ENCODE measurements around the gene ZNF423. TPM values are rescaled to one million over a fixed set of nuclear protein-coding genes. Genes with fewer than 3 reads are reported as not detected.

Gene ZNF423
- total and polyA plus RNA-seq, 2 experiments from 2014 or later, result 14.9 to 41.8 TPM

DNA sequence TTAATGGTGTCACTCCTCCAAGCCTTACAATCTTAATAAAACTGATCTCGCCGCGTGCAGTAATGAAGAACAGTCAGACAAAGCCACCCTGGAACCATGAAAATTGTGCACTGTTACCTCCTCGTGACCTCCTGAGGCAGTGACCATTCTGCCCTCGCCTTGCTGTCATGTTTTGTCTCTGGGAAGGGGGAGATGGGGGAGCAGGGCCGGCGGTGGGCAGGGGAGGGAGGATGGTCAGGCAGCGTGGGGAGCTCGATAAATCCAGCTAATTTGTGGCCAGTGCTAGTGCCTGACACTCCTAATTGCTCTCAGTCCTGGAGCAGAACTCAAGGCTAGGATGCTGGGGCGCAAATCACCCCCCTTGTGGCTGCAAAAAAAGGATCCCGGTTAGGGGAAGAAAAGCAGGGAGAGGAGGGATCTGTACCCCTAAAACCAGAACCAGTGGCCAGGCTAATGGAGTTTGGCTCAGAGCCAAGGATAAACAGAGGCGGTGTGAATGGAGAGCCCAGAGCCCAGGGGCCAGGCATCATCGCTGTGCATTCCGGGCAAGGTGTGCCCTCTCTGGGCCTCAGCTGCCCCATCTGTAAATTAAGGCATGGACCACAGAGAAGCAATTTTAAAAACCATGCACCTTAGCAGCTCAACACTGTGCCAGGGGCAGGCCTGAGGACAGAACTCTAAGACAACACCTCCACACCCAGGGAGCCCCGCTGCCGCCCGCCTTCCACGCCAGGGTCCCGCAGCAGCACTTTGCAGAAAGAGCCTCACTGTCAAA is 113.3 kb downstream of the ZNF423 start:
- ATAC-seq (no peak), DNase-seq (ENCODE audit: low spot score) (no peak)
- Histone ChIP-seq H3K27ac (ENCODE audit: low read depth) (no peak overlapping the region), H3K4me3 (no peak overlapping the region), H2AFZ (no peak overlapping the region), H3K36me3 (ENCODE audit: insufficient read depth) (no peaks in the 10 kb centered on the region), H3K27me3 (ENCODE audit: insufficient read depth) (no peaks in the 10 kb centered on the region), H4K20me1 (replicated peaks; ENCODE audit: insufficient read depth) (no peaks in the 10 kb centered on the region; the same call in 1 of the 2 replicates), H3K79me2 (replicated peaks; ENCODE audit: insufficient read depth) (peaks cover 27% of the 10 kb centered on the region), H3F3A (replicated peaks; ENCODE audit: low read depth) (no peaks in the 10 kb centered on the region), H3K4me1 (ENCODE audit: insufficient read depth) (peaks cover 4% of the 10 kb centered on the region; the same call in 1 of the 2 replicates), H3K9me2 (ENCODE audit: insufficient read depth) (no peaks in the 10 kb centered on the region), H3K4me2 (no peak overlapping the region)
- peaks cover 20% of the 10 kb centered on the region for H3K27me3 Mint-ChIP-seq (ENCODE audit: insufficient read depth, low read depth, poor library complexity)
- no peak for TF ChIP-seq EZH2 (IDR thresholded peaks at IDR 0.05; ENCODE audit: low read depth, unreplicated experiment)
- no peak for TF ChIP-seq ZNF114 (CRISPR knock-in tag; IDR thresholded peaks at IDR 0.05)
- TF ChIP-seq JUNB (IDR thresholded peaks at IDR 0.05; ENCODE audit: unreplicated experiment), result no peak
- TF ChIP-seq STAT1 (IDR thresholded peaks at IDR 0.05; ENCODE audit: unreplicated experiment), result no peak
- TF ChIP-seq, protein P1, sequence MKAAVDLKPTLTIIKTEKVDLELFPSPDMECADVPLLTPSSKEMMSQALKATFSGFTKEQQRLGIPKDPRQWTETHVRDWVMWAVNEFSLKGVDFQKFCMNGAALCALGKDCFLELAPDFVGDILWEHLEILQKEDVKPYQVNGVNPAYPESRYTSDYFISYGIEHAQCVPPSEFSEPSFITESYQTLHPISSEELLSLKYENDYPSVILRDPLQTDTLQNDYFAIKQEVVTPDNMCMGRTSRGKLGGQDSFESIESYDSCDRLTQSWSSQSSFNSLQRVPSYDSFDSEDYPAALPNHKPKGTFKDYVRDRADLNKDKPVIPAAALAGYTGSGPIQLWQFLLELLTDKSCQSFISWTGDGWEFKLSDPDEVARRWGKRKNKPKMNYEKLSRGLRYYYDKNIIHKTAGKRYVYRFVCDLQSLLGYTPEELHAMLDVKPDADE (IDR thresholded peaks at IDR 0.05), result no peak
- no peak for TF ChIP-seq ZNF331 (CRISPR knock-in tag; IDR thresholded peaks at IDR 0.05; ENCODE audit: low read depth)
- H3K4me1 Mint-ChIP-seq, result peaks cover 46% of the 10 kb centered on the region
- no peaks in the 10 kb centered on the region; the same call in 2 of the 3 replicates for H3K36me3 Mint-ChIP-seq (ENCODE audit: low read depth)
- no peaks in the 10 kb centered on the region for H3K9me3 Mint-ChIP-seq
- peak overlapping the region; percentile 67 for H3K27ac Mint-ChIP-seq
- H3K4me3 Mint-ChIP-seq, result no peak overlapping the region

DNA sequence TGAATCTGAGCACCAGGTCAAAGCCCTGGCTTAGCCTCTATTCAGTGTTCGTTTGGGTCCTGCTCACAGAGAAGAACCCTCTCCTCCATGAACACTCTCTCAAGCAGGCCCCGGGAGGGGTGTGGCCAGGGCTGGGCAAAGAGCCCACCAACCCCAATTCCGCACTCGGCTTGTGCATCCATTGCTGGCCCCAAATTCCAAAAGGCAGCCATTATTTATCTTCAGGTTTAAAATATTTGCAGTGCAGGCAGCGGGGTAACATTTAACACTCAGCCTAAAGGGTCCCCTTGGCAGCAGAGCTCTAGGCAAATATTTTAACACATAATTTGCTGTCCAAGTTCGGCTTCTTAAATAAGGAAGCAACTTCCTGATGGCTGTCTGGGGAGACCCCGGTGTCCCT is 115.7 kb downstream of the ZNF423 start:
- H3K4me2 ChIP-seq, result no peak overlapping the region
- Mint-ChIP-seq H3K27me3 (ENCODE audit: insufficient read depth, low read depth, poor library complexity) (peaks cover 15% of the 10 kb centered on the region), H3K4me3 (no peak overlapping the region), H3K9me3 (no peaks in the 10 kb centered on the region; the same call in 2 of the 3 replicates), H3K36me3 (ENCODE audit: low read depth) (peaks cover 3% of the 10 kb centered on the region; the same call in 2 of the 3 replicates), H3K4me1 (peaks cover 30% of the 10 kb centered on the region), H3K27ac (no peak overlapping the region)
- no peaks in the 10 kb centered on the region for H3K9me2 ChIP-seq (ENCODE audit: insufficient read depth)
- TF ChIP-seq CTCF (conservative IDR thresholded peaks at IDR 0.05; ENCODE audit: low read depth in 2 of 2), result no peak
- no peak for TF ChIP-seq EZH2 (IDR thresholded peaks at IDR 0.05; ENCODE audit: low read depth, unreplicated experiment)
- TF ChIP-seq, protein P2, sequence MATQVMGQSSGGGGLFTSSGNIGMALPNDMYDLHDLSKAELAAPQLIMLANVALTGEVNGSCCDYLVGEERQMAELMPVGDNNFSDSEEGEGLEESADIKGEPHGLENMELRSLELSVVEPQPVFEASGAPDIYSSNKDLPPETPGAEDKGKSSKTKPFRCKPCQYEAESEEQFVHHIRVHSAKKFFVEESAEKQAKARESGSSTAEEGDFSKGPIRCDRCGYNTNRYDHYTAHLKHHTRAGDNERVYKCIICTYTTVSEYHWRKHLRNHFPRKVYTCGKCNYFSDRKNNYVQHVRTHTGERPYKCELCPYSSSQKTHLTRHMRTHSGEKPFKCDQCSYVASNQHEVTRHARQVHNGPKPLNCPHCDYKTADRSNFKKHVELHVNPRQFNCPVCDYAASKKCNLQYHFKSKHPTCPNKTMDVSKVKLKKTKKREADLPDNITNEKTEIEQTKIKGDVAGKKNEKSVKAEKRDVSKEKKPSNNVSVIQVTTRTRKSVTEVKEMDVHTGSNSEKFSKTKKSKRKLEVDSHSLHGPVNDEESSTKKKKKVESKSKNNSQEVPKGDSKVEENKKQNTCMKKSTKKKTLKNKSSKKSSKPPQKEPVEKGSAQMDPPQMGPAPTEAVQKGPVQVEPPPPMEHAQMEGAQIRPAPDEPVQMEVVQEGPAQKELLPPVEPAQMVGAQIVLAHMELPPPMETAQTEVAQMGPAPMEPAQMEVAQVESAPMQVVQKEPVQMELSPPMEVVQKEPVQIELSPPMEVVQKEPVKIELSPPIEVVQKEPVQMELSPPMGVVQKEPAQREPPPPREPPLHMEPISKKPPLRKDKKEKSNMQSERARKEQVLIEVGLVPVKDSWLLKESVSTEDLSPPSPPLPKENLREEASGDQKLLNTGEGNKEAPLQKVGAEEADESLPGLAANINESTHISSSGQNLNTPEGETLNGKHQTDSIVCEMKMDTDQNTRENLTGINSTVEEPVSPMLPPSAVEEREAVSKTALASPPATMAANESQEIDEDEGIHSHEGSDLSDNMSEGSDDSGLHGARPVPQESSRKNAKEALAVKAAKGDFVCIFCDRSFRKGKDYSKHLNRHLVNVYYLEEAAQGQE (IDR thresholded peaks at IDR 0.05; ENCODE audit: unreplicated experiment), result no peak
- ATAC-seq, result no peak; the same call in 2 of the 3 replicates
- no peak overlapping the region for H3K4me3 ChIP-seq
- H3K79me2 ChIP-seq (replicated peaks; ENCODE audit: insufficient read depth), result peaks cover 9% of the 10 kb centered on the region; the same call in 1 of the 2 replicates
- H3F3A ChIP-seq (replicated peaks; ENCODE audit: low read depth), result no peaks in the 10 kb centered on the region
- no peak for DNase-seq (ENCODE audit: low spot score)
- peaks cover 2% of the 10 kb centered on the region; the same call in 1 of the 2 replicates for H3K4me1 ChIP-seq (ENCODE audit: insufficient read depth)
- no peaks in the 10 kb centered on the region for H3K36me3 ChIP-seq (ENCODE audit: insufficient read depth)
- H3K27me3 ChIP-seq (ENCODE audit: insufficient read depth), result no peaks in the 10 kb centered on the region
- H3K27ac ChIP-seq (ENCODE audit: low read depth), result no peak overlapping the region
- H4K20me1 ChIP-seq (replicated peaks; ENCODE audit: insufficient read depth), result no peaks in the 10 kb centered on the region; the same call in 1 of the 2 replicates
- no peak overlapping the region for H2AFZ ChIP-seq
